ENCODE results near the gene ANAPC2. TPM values are rescaled to one million over a fixed set of nuclear protein-coding genes. Genes with fewer than 3 reads are reported as not detected.

The ANAPC2 gene
- total RNA-seq, 1 donor from 2014 or later, result 18.9 TPM

DNA sequence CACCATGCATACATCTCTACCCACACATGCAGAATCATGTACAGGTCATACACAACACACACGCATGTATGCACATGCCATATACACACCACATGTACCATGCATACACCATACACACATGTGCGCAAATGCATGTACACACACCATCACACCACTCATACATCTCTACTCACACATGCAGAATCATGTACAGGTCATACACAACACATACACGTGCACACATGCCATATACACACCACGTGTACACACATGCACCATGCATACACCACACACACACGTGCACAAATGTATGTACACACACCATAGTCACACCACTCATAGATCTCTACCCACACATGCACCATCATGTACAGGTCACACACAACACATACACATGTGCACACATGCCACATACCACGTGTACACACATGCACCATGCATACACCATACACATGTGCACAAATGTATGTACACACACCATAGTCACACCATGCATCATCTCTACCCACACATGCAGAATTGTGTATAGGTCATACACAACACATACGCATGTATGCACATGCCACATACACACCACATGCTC lies 35.4 kb downstream of the ANAPC2 start:
- H3K4me1 Mint-ChIP-seq, result no peaks in the 10 kb centered on the region
- no peaks in the 10 kb centered on the region for H3K4me1 ChIP-seq
- TF ChIP-seq, protein P1, sequence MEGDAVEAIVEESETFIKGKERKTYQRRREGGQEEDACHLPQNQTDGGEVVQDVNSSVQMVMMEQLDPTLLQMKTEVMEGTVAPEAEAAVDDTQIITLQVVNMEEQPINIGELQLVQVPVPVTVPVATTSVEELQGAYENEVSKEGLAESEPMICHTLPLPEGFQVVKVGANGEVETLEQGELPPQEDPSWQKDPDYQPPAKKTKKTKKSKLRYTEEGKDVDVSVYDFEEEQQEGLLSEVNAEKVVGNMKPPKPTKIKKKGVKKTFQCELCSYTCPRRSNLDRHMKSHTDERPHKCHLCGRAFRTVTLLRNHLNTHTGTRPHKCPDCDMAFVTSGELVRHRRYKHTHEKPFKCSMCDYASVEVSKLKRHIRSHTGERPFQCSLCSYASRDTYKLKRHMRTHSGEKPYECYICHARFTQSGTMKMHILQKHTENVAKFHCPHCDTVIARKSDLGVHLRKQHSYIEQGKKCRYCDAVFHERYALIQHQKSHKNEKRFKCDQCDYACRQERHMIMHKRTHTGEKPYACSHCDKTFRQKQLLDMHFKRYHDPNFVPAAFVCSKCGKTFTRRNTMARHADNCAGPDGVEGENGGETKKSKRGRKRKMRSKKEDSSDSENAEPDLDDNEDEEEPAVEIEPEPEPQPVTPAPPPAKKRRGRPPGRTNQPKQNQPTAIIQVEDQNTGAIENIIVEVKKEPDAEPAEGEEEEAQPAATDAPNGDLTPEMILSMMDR (IDR thresholded peaks at IDR 0.05), result no peak
- no peak for TF ChIP-seq EZH2phosphoT487 (IDR thresholded peaks at IDR 0.05)
- TF ChIP-seq EZH2 (IDR thresholded peaks at IDR 0.05), result no peak
- H3K4me3 Mint-ChIP-seq, result no peak overlapping the region
- H3K4me2 ChIP-seq, result no peak overlapping the region
- peaks cover 23% of the 10 kb centered on the region for H3F3A ChIP-seq (ENCODE audit: low read depth)
- H2AFZ ChIP-seq (replicated peaks), result no peak overlapping the region
- peaks cover 81% of the 10 kb centered on the region for H3K27me3 ChIP-seq
- H3K9me3 ChIP-seq (ENCODE audit: low read depth), result no peaks in the 10 kb centered on the region
- H3K4me3 ChIP-seq, result no peak overlapping the region
- no peak overlapping the region for H3K9ac ChIP-seq
- H3K36me3 Mint-ChIP-seq, result no peaks in the 10 kb centered on the region
- peaks cover 32% of the 10 kb centered on the region for H3K27me3 Mint-ChIP-seq (ENCODE audit: insufficient read depth, low read depth)
- H3K27ac ChIP-seq, result no peak overlapping the region
- DNase-seq (ENCODE audit: low spot score), result no peak
- peaks cover 3% of the 10 kb centered on the region for H3K9me3 Mint-ChIP-seq
- no peaks in the 10 kb centered on the region for H3K79me2 ChIP-seq (ENCODE audit: low read depth)
- no peak overlapping the region for H3K27ac Mint-ChIP-seq
- peaks cover 5% of the 10 kb centered on the region for H4K20me1 ChIP-seq (ENCODE audit: low read depth)
- no peaks in the 10 kb centered on the region for H3K36me3 ChIP-seq

DNA sequence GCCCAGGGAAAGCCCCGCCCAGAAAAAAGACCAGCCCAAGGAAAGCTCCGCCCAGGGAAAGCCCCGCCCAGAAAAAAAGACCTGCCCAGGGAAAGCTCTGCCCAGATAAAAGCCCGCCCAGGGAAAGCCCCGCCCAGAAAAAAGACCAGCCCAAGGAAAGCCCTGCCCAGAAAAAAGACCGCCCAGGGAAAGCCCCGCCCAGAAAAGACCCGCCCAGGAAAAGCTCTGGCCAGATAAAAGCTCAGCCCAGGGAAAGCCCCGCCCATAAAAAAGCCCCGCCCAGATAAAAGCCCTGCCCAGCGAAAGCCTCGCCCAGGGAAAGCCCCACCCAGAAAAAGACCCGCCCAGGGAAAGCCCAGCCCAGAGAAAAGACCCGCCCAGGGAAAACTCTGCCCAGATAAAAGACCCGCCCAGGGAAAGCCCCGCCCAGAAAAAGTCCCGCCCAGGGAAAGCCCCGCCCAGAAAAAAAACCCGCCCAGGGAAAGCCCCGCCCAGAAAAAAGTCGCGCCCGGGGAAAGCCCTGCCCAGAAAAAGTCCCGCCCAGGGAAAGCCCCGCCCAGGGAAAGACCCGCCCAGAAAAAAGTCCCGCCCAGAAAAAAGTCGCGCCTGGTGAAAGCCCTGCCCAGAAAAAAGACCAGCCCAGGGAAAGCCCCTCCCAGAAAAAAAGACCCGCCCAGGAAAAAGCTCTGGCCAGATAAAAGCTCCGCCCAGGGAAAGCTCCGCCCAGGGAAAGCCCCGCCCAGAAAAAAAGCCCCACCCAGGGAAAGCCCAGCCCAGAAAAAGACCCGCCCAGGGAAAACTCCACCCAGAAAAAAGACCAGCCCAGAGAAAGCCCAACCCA lies 37.5 kb downstream of the ANAPC2 start:
- Mint-ChIP-seq H3K36me3 (no peaks in the 10 kb centered on the region), H3K9me3 (peaks cover 3% of the 10 kb centered on the region), H3K4me1 (no peaks in the 10 kb centered on the region), H3K27me3 (ENCODE audit: insufficient read depth, low read depth) (peaks cover 28% of the 10 kb centered on the region), H3K27ac (no peak overlapping the region), H3K4me3 (no peak overlapping the region)
- no peaks in the 10 kb centered on the region for H4K20me1 ChIP-seq (ENCODE audit: low read depth)
- TF ChIP-seq EZH2phosphoT487 (IDR thresholded peaks at IDR 0.05) (no peak), EZH2 (IDR thresholded peaks at IDR 0.05) (no peak)
- TF ChIP-seq, protein P1 (IDR thresholded peaks at IDR 0.05), result no peak
- no peaks in the 10 kb centered on the region for H3K36me3 ChIP-seq
- H3K4me3 ChIP-seq, result no peak overlapping the region
- no peak overlapping the region for H3K27ac ChIP-seq
- no peak for DNase-seq (ENCODE audit: low spot score)
- H3K4me1 ChIP-seq, result no peaks in the 10 kb centered on the region
- no peak overlapping the region for H2AFZ ChIP-seq (replicated peaks)
- no peaks in the 10 kb centered on the region for H3K79me2 ChIP-seq (ENCODE audit: low read depth)
- H3K9ac ChIP-seq, result no peak overlapping the region
- H3K4me2 ChIP-seq, result no peak overlapping the region
- peaks cover 80% of the 10 kb centered on the region for H3K27me3 ChIP-seq
- no peaks in the 10 kb centered on the region for H3K9me3 ChIP-seq (ENCODE audit: low read depth)
- H3F3A ChIP-seq (ENCODE audit: low read depth), result peaks cover 23% of the 10 kb centered on the region

- no peak for DNase-seq (ENCODE audit: low spot score)
- Histone ChIP-seq H3K27ac (no peak overlapping the region), H3K9me3 (ENCODE audit: low read depth) (no peaks in the 10 kb centered on the region), H3F3A (ENCODE audit: low read depth) (peaks cover 23% of the 10 kb centered on the region), H3K4me2 (no peak overlapping the region), H3K9ac (no peak overlapping the region), H3K4me3 (no peak overlapping the region), H3K27me3 (peaks cover 79% of the 10 kb centered on the region), H3K36me3 (no peaks in the 10 kb centered on the region), H3K79me2 (ENCODE audit: low read depth) (no peaks in the 10 kb centered on the region), H3K4me1 (no peaks in the 10 kb centered on the region), H4K20me1 (ENCODE audit: low read depth) (no peaks in the 10 kb centered on the region), H2AFZ (replicated peaks) (no peak overlapping the region)
- Mint-ChIP-seq H3K9me3 (peaks cover 3% of the 10 kb centered on the region), H3K27me3 (ENCODE audit: insufficient read depth, low read depth) (peaks cover 26% of the 10 kb centered on the region), H3K4me1 (no peaks in the 10 kb centered on the region), H3K27ac (no peak overlapping the region), H3K4me3 (no peak overlapping the region), H3K36me3 (no peaks in the 10 kb centered on the region)
- TF ChIP-seq EZH2 (IDR thresholded peaks at IDR 0.05), result no peak
Measured at GRCh38 chr9:137149942-137150616, 38.3 kb downstream of the ANAPC2 start.
